ENCODE results near the gene BAMBI.
"Not testable (repeated sequence)": the region's sequence is repeated elsewhere in the genome, so short reads cannot be mapped to it uniquely, and the experiment has no call there.

The BAMBI gene, protein sequence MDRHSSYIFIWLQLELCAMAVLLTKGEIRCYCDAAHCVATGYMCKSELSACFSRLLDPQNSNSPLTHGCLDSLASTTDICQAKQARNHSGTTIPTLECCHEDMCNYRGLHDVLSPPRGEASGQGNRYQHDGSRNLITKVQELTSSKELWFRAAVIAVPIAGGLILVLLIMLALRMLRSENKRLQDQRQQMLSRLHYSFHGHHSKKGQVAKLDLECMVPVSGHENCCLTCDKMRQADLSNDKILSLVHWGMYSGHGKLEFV

DNA sequence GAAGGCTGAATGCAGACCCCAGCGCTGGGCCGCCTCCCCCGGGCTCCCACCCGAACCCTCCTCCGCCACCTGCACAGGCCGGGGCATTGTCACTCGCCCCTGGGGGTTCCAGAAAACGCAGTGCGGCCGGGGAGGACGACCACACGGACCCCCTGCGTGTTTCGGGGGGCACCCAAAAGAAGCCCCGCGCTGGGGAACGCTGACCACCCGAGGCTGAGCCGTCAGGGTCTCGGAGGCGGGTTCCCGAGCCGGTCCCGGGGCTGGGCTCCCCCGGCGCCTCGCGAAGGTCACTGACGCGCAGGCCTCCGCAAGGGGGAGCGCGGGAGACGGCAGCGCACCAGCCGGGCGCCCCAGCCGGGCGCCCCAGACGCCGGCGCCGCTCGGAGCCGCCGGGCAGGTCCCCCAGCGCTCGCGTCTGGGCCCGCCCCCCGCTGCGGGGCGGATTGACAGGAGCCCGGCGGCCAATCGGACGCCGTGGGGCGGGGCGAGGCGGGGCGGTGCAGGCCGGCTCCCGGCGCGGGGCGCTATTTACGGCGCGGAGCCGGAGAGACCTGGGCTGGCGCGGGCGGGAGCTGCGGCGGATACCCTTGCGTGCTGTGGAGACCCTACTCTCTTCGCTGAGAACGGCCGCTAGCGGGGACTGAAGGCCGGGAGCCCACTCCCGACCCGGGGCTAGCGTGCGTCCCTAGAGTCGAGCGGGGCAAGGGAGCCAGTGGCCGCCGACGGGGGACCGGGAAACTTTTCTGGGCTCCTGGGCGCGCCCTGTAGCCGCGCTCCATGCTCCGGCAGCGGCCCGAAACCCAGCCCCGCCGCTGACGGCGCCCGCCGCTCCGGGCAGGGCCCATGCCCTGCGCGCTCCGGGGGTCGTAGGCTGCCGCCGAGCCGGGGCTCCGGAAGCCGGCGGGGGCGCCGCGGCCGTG, at the start of gene BAMBI:
Gene BAMBI, plus strand, starts transcription at position 554 of the 920 bp plus-strand sequence. CDS start 377 bp downstream, outside the sequence.
- no peak for DNase-seq

DNA sequence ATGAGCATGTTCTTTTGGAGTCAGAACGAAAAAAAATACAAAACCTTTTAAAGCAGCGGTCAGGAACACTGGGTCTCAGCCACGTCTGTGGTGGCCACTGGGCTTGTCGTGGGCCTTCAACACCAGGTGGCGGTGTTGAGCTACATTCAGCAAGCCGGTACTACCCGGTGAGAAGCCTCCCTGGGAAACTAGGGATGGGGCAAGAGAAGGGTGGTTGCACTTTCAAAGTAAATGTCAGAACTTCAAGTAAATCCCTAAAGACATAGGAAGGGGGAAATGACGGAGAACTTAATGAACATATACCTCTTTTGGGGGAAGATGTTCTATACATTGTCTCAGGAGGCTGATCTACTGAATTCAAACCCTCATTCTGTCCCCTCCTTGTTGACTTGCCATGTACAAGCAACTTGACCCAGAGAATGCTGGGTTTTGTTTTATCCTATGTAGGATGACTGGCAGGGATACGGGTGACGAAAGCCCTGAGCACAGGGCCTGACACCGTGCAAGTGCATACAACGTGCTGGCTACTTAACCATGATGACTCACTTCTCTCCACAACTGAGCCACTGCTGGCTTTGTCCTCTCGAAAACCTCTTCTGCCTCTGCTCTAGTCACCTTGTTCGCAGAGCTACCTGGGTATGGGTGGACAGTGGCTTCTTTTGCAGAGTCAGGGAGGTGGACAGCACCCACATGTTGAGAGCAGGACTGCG, 49.0 kb upstream of the BAMBI start:
- DNase-seq, result no peak

DNA sequence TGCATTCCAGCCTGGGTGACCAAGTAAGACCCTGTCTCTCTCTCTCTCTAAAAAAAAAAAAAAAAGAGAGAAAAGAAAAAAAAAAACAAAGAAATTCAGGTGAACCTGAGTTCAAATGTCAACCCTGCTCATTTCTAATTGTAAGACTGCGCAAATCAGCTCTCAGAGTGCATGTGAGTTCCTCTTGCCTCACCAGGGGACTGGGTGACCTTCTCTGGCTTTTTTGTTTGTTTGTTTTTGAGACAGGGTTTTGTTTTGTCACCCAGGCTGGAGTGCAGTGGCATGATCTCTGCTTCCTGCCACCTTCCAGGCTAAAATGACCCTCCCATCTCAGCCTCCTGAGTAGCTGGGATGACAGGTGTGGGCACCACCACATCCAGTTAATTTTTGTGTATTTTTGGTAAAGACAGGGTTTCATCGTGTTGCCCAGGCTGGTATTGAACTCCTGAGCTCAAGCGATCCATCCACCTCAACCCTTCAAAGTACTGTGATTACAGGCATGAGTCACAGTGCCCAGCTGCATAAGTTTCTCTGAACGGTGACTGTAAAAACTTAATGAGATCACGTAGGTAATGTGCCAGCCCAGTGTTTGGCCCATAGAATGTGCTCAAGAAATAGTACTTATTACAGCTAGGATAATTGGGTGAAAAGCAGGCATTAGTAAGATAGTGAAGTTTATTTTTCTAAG, 45.3 kb upstream of the BAMBI start:
- no peak for DNase-seq

DNA sequence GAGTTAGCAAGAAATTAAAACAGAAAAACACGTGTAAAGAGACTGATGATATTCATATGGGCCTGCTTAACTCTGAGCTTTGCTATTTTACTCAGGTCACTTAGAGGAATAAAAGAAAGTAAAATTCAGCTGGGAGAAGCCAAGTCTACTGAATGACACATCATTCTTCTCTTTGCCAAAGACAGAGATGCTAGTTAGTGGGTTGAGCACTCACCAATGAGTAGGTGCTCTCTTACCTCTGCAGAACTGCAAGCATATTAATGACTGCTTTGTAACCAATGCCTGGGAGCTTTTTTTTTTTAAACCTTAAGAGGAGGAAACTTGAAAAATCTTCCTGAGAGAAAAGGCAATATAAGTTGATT, 44.8 kb upstream of the BAMBI start:
- DNase-seq, result no peak

DNA sequence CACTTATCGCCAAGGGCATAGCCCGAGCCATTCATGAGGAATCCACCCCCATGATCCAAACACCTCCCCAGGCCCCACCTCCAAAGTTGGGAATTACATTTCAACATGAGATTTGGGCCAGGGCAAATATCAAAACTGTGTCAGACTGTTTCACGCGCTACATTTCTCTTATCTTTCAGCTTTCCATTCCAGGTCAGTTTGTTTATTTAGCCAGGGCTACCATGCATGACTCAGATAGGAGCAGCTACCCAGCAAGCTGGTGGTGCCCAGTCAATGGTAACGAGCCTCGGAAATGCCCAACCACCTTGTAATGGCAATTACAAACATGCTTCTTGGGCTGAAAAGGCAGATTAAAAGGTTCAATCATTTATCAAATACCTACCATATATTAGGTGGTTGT, 43.6 kb upstream of the BAMBI start:
- no peak for DNase-seq

DNA sequence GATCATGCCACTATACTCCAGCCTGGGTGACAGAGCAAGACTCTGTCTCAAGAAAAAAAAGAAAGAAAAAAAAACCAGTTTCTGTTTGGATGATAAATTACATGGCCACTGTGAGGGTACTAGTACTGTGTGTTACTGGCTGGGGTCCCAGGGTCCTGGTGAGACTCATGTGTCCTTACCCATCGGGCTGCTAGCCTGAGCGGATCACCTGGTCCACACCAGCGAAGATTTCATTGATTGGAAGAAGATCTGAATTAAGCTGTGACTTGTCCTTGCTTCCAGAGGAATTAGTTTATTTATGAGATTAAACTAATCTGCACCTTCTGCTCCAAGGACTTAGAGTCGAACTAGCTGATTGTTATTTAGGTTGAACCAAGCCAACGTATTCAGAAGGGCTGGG, 40.0 kb upstream of the BAMBI start:
- no peak for DNase-seq

DNA sequence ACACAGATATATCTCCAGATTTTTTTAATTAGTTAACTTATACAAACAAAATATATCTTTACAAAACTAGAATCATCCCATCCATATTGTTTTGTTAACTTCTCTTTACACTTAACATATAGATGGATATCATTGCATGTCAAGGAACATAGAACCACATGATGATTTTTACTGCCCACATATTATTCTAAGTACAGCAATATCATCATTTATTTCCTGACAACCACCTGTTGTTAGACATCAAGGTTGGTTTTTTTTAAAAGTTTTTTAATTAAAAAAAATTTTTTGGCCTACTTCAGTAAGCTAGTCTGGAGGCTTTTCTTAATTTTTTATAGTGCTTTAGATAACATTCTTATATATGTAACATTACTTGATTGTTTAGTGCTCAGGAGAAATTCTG, 38.9 kb upstream of the BAMBI start:
- no peak for DNase-seq

DNA sequence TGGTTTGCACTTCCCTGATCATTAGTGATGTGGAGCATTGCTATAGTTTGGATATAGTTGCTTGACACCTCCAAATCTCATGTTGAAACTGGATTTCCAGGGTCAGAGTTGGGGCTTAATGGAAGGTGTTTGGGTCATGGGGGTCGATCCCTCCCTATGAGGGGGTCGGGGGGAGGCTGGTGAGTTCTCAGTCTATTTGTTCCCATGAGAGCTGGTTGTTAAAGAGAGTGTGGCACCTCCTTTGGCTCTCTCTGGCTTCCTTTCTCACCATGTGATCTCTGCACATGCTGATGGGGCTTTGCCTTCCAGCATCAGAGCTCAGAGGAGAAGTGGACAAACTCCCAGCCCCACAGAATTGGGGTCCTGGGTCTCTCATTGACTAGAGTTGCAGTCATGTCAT, 36.8 kb upstream of the BAMBI start:
- DNase-seq, result no peak

DNA sequence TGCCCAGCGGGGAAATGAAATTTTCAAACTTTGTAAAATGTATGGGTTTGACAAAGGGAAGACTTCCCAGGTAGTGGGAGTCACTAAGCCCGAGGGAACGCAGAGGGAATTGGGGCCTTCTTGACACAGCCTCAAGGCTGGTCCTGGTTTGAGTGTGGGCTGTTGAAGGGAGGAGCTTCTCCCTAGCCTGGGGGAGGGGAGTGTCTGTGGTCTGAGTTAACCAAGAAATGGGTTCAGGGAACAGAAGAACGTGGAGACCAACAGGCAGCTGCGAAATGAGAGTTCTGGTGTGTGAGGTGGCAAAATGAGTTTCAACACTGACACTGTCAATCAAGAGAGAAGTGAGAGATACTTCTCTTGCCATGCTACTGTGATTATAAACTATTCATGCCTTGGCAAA, 32.7 kb upstream of the BAMBI start:
- DNase-seq, result no peak

DNA sequence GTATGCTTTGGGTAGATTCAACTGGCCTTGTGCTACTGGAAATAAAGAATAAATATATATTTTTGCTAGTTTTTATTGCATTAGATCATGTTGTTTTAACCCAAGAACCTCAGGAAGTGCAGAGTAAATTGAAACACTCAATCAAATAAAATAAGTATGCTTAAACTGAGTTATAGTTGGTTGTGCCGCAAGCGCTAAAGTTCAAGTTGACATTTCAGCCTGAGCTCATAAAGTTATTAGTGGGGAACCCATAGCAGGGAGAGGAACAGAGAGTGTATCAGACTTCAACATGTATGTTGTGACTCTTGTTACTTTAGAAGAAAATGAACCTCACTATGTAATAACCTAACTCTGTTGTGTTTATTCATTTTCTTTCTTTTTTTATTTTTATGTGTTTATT, 25.2 kb upstream of the BAMBI start:
- DNase-seq, result no peak

DNA sequence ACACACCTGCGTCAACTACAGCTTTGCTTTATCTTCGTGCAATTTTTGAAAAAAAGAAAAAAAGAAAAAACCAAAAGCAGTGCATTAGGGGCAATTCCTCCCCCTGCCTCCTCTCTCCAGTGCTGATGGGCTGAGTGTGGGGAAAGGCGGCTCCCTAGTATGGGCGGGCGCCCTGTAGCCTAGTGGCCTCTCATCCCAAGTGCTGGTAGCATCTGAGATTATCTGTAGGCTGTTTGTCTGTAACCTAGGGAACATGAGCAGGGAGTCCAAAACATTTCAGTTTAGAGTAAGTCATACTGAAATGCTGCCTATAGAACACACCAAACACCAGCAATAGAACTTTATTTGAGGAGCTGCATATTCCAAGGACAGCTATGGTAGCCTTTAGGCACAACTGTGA, 24.6 kb upstream of the BAMBI start:
- no peak for DNase-seq

DNA sequence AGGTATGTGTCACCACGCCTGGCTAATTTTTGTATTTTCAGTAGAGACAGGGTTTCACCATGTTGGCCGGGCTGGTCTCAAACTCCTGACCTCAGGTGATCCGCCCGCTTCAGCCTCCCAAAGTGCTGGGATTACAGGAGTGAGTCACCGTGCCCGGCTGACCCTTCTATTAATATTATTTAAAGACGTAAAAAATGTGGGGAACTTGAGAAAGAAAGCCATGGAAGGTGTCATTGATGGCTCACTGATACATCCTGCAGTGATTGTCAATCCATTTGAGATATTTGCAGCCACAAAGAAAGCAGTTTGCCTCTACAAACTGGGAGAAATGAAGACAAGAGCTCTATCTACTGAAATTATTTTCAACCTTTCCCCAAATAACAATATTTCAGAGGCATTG, 18.5 kb upstream of the BAMBI start:
- DNase-seq, result not testable (repeated sequence)

DNA sequence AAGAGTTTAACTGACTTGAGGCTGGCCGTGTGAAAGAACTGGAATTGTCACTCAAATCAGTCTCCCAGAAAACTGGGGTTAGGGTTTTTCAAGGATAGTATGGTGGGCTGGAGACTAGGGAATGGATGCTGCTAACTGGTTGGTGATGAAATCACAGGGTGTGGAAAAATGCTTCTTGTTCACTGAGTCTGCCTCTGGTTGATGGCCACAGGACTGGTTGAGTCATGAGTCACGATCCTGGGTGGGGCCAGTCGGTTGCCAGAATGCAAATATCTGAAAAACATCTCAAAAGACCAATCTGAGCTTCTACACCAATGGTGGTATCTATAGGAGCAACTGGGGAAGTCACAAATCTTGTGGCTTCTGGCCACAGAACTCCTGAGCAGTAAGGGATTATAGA, 16.3 kb upstream of the BAMBI start:
- no peak for DNase-seq

DNA sequence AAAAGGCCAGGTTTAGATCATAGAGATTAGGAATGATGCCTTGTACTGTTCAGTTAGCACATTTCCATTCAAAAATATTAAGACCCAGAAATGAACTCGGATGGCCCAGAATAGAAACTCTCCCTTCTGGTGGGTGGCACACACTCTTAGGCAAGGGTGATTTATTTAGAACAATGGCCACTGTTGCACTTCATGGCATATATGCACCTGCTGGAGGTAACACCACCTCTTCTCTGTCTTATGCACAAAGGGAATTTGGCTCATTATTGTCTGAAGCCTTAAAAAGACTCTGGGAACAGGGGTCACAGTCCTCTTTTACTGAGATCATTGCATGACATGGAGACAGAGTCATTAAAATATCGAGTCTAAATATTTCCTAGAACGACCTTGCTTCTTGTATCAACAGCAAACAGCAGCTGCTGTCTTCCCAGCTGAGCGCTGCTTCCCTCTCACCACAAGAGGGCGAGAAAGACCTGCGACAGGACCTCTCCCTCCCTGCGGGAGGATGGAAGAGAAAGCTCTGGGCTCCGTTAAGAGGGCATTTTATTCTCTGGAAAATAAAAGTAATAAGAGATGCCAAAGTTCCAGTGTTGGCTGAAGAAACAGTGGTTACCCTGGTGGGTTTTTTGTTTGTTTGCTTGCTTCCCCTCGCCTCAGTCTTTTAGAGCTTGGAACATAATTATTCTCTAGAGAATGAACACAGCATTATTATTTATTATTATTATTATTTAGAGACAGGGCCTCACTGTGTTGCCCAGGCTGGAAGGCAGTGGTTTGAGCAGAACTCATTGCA, 13.5 kb upstream of the BAMBI start:
- peak; percentile 11 for DNase-seq

DNA sequence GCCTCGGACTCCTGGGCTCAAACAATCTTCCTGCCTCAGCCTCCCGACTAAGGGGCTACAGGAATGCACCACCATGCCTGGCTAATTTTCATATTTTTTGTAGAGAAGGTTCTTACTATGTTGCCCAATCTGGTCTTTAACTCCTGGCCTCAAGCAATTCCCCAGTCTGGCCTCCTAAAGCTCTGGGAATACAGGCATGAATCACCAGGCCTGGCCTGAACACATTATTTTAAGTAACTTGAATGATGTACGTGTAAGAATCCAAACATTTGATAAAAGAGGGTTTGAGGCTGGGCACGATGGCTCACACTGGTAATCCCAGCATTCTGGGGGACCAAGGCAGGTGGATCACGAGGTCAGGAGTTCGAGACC, 13.0 kb upstream of the BAMBI start:
- DNase-seq, result no peak

DNA sequence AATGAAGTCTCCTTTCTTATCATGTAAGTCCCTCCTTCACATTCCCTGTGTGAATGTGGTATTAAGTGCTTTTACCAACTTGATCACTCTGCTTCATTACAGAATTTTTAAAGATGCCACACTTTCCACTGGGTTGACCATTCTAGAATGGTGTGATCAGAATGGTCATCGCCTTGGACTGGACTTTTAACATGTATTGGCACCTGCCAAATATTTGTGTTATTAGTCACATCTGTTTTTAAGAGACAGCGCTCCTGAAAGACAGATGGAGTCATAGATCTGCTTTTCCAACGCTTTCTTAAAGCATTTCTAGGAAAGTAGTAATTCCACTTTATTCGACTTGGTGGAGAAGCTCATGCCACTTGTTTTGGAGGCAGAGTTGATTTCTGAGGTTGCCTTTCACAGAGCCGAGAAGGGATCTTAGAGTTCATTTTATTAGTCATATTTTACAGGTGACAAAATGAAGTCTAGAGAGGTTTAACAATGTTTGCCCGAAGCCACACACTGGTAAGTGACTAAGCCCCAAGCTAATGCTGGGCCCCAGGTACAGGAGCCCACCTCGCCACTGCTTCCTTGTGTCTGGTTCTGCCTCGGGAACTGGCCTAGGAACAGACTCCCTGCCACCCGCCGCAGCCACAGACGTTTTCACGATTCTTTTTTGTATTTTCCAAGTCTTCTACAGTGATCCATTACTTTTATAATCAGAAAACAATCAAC, 10.4 kb upstream of the BAMBI start:
- DNase-seq, result no peak

DNA sequence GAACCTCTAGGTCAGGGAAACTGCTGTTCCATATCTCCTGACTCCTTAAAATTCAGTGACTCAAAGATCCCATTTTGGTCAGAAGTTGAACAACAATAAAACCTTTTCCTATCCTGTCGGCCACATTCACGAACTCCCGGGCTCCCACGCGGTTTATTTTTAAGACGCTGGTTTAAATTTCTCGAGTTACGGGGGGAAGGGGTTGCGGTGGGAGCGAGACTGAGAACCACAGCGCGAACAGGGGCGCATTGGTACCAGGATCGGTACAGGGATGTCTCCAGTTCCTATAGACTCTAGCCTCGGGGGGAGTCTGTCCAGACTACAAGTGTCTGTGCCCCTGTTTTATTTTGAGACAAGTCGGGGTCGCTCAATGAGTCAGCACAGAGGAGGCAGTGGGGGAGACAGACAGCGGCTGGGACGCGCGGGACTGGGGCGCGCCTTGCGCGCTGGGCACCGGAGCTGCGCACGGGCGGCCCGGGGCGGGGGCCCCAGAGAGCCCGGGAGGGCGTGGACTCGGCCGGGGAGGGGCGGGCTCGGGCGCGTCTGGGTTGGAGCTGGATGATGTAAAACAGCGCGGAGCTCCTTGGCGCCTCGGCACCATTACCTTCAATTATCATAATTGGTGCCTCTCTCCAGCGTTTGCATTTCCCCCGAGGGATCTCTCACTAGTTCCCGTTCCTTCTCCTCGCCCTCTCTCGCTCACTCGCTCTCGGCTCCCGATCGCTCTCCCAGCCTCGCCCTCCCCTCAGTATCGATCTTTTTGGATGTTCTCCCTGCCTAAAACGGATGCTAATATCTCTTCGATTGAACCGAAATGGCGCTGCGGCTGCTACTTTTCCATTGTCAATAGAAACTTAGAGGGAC, 8.7 kb upstream of the BAMBI start:
- DNase-seq, result no peak

DNA sequence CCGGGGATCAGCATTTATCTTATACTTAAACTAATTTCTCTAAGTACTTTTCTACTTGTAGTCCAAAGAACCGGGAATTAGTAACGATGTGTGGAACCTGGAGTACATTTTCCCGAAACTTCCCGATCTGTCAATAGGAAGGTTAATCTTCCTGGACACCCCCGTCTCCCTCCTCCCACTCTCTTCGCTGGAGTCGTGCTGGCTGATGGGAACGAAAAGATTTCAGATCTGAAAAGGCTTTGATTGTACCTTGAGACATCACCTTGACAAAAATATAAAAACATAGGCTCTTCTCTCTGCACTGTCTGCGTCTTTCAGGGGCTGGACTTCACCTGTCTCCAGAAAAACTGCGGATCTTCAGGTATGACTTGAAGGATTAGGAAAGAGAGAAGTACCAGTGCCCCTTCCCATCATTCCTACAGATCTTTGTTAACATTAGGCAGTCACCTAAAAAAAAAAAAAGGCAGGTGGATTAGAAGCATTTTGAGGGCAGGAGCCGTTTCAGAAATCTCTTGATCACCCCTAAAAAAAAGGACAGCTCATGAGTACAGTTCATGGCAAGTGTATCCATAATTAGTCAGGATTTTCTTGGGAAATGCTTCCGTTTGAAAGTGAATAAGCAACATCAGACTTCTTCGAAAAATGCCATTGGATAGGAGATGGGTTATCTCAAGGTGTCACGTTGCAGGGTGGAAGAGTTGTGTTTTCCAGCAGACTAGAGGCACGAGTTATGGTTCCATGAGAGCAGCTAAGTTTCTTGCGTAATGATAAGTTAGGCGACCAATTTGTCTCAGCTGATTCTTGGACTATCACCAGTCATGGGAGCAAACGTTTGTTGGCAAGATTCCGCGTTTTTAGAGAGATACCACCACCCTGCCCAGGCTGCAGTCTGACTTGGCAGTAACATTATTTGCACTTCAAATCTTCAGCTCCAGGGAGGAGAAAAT, 7.8 kb upstream of the BAMBI start:
- DNase-seq, result no peak

DNA sequence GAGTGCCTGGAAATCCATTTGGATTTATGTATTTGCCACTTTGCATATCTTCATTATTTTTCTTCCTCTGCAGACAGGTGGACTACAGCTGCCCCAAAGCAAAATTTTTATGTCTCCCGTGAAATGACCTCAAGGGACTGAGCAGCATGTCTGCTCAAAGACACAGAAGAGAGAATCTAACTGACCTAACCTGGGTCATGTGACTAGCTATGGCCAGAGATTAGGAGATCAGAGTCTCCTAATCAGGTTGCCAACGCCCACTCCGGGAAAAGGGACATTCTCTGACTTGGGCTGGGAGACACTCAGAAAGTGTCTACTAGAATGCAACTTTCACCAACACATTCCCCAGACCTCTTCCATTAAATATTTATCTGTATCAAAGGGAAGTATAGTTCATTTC, 2.5 kb upstream of the BAMBI start:
- no peak for DNase-seq
